A673 (cell line): ENCODE data around the gene CAMK1D.

ENCODE experiments used
- CTCF ChIP-seq: fragments of 300-800, 200-600 bp; sonication (generic); conservative IDR thresholded peaks from 2 replicates; pipeline ENCODE4 v1.5.1; 2017; ENCODE audit warnings: low read depth, mild to moderate bottlenecking, antibody characterized with exemption, low read length, moderate library complexity, mixed read lengths
- EZH2 ChIP-seq: fragments of 200-600 bp; sonication (generic); IDR thresholded peaks from 2 replicates; pipeline ENCODE4 v1.6.1; 2017; ENCODE audit warnings: borderline replicate concordance, low read depth, mild to moderate bottlenecking, mixed read lengths, antibody characterized with exemption, low read length; ENCODE audit not compliant: poor library complexity, severe bottlenecking

- no peak for TF ChIP-seq CTCF
- no peak for TF ChIP-seq EZH2
Observed at GRCh38 chr10:12605580-12606405, 256.4 kb downstream of the CAMK1D start.
